GM21737 (cell line): Measurements from ENCODE around the gene EXTL1.

Experiments used
- ATAC-seq: cut with Tn5 transposase; IDR thresholded peaks from one replicate; pipeline ENCODE4 v1.9.1; 2021; ENCODE audit warnings: mild to moderate bottlenecking, moderate library complexity; ENCODE audit not compliant: unreplicated experiment

EXTL1 gene

DNA sequence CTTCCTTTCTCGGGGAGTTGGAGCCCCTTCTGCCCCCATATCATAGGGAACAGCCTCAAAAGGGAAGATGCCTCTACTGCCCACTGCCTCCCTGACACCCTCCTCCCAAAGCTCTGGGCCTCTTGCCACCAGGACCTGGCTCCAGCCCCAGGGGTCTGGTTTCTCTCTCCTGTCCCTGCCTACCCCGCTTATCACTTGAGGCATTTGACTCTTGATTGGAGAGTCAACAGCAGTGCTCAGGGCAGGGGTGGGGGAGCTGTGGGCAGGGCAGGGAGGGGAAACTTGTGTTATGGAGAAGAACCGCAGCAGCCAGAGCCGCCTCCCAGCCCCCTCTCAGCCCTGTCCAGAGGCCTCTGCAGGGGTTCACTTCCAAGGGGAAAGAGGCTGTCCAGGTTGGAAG lies 45.3 kb downstream of the EXTL1 start:
- ATAC-seq, result no peak

- no peak for ATAC-seq
Observed at GRCh38 chr1:26067432-26067911, 45.9 kb downstream of the EXTL1 start, which contains the start of gene TRIM63. Gene TRIM63 (minus strand): TSS chr1:26067630. CDS start chr1:26067494, 136 bp downstream.

DNA sequence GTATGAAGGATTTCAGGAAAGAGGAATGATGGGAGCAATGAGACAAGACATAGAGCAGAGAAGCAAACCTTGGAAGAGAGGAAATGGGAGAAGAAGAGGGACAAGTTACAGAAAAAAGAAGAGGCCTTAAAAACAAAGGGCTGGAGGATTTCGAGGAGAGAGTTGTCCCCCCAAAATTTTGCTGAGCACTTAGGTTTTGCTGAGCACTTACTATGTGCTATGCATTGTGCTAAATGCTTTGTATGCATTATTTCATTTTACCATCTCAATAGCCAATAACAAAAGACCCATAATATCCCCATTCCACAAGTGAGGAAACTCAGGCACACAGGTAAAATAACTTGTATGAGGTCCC lies 48.3 kb downstream of the EXTL1 start:
- no peak for ATAC-seq

DNA sequence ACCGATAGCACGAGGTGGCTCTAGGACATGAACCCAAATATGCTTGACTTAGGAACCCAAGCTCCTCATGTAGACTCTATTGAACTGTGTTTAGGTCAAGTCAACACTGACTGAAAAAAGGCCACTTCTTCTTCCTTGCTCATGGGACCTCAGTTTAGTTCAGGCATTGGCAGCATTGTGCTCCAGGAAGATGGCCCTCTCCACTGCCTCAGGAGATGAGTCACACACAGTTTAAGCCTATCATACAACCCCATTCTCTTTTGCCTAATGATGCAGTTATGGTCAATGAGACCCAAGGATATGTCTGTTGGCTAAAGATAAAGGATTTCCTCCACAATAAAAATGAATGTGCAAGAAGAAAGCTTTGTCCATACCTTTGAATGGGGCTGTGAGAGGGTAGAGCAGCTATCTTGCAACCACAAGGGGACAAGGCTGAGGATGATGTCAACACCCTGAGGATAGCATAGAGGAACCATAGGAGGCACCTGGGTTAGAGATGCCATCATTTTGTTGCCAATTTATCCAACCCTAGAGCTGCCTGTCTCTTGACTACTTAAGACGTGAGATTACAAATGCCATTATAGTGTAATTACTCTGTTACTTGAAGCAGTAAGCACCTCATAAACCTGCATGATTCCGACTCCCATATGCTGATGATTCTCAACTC lies 48.9 kb downstream of the EXTL1 start:
- ATAC-seq, result no peak

DNA sequence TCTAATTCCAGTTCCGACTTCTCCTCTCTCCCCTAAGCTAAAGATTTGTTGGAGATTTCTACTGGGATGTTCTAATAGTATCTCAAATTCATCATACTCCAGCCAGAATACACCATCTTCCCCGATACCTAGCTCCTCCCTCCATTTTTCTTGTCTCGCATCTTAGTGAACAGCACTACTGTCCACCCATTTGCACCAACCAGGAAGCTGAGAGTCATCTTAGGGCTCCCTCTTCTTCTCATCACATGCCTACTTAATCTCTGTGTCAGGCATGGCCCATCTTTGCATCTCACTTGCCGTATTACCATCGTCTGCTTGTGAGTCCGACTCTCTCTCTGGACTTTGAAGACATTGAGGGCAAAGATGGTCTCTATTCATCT lies 49.4 kb downstream of the EXTL1 start:
- ATAC-seq, result no peak

GRCh38 chr1:26072305-26072704 lies 50.7 kb downstream of the EXTL1 start:
- ATAC-seq, result no peak

GRCh38 chr1:26075421-26076144 lies 54.0 kb downstream of the EXTL1 start:
- ATAC-seq, result no peak

DNA sequence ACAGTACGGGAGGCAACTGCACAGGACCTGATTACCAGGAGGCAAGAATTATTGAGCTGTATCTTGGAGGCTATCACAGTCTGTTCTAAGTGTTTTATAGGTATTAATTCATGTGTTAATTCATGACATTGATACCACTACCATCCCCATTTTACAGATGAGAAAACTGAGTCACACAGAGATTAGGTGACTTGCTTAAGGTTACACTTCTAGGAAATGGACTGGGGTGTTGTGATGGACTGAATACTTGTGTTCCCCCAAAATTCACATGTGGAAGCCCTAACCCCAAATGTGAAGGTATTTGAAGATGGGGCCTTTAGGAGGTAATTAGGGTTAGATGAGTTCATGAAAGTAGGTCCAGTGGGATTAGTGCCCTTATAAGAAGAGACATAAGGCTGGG lies 55.9 kb downstream of the EXTL1 start:
- no peak for ATAC-seq

DNA sequence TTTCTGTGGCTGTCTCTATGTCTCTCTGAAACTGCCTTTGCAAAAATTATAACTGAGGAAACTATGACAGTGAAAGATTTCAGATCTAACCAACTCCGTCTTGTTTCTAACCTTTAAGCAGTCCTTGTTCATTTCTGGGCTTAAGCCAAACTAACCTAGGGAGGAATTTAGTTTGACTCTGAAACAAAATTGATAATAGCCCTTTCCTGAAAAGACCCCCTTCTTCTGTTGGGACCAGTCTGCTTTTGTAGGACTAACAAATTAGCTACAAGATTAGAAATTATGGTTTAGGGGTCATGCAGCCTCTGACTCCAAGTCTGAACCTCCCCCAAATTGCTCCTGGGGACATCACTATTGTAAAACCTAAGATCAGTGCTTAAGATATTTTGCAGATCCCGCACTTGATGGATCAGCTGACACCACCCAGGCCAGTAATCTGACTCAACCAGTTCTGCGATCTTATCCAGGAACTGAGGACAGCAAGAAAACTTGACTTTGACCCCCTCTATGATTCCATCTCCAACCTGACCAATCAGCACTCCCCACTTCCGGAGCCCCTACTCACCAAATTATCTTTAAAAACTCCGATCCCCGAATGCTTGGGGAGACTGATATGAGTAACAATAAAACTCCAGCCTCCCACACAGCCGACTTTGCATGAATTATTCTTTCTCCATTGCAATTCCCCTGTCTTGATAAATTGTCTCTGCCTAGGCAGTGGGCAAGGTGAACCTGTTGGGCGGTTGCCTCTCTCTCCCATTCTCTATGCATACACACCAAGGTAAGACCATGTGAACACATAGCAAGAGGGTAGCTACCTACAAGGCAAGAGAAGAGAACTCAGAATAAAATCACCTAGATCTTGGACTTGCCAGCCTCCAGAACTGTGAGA lies 57.0 kb downstream of the EXTL1 start:
- no peak for ATAC-seq

GRCh38 chr1:26079178-26079563 lies 57.6 kb downstream of the EXTL1 start:
- ATAC-seq, result no peak

GRCh38 chr1:26079960-26080814 lies 58.6 kb downstream of the EXTL1 start:
- ATAC-seq, result no peak

DNA sequence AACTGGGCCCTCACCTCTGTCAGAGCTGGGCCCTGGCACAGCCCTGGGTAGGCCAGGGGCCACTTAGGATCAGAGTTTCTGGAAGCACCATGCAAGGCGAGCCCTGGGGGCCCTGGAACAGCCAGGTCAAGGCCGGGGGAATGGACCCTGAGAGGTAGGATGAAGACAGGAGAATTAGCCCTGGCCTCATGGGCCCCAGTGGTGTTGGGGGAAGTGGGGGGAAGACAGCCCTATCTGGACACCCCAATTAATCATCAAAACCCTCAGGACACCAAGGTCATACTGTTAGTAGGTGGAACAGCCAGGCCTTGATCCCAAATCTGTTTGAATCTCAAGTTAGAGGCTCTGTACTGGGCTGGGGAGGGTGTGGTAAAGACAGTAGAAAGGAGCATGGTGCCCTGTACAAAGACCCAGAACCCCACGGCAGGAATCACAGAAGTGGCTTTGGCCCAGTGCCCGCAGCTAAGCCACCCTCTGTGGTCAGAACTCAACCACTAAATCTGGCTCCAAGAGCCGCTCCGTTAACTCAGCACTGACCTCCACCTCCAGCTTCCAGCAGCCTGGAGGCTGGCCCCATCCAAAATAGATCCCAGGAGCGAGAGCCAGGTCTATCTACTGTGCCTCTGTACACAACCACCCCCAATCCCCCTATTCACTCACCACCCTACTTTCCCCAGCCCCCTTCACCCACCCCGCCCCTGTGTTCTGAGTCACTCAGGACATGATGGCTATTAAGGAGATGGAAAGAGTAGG lies 59.9 kb downstream of the EXTL1 start:
- no peak for ATAC-seq

- ATAC-seq, result no peak
Observed at GRCh38 chr1:26082020-26082350, 60.4 kb downstream of the EXTL1 start.

DNA sequence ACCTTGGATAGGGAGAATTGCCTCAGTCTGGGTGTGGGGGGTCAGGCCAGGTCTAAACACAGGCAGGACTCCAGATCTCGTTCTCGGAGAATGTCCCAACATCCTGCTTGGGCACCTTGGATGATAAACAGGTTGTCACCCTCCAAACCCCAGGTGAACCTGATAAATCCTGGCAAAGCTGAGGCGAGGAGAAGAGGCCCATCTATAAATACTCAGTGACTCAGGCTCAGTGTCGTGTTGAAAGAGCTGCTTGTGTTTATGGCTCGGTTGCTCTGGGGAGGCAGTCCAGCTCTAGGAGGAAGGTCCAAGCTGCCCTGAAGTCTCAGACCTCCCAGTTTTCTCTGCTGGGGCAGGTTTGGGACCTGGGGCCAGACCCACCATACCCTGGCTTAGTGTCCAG lies 61.6 kb downstream of the EXTL1 start:
- no peak for ATAC-seq

- no peak for ATAC-seq
Observed at GRCh38 chr1:26084091-26084561, 62.6 kb downstream of the EXTL1 start.

DNA sequence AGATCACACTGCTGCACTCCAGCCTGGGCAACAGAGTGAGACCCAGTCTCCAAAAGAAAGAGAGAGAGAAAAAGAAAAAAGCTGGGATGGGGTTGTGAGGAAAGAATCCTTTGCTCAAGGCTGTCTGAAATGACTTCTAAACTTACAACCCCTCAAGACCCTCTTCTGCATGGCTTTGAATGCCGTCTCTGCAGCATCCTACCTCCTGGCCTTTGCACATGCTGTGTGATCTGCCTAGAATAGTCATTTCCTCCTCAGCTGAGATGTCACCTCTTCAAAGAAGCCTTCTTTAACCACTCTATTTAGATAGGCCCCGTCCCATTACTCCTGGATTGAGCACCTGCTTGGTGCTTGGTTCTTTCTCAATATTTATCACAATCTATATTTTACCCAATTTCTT lies 63.3 kb downstream of the EXTL1 start:
- ATAC-seq, result no peak
